ENCODE results near the gene NHERF2.

The NHERF2 gene

GRCh38 chr16:2084895-2085625 is 58.4 kb downstream of the NHERF2 start:
- peaks cover 78% of the 10 kb centered on the region for H3K36me3 ChIP-seq
- H3K9me3 ChIP-seq: no peaks in the 10 kb centered on the region
- H3K27ac ChIP-seq: peak overlapping the region; percentile 84
- no peak for TF ChIP-seq Cebpa-rat (IDR thresholded peaks at IDR 0.05)
- no peaks in the 10 kb centered on the region for H3K27me3 ChIP-seq
- H3K4me3 ChIP-seq: no peak overlapping the region
- peak overlapping the region; percentile 65; the same call in 1 of the 2 replicates for H3K9ac ChIP-seq
- peaks cover 94% of the 10 kb centered on the region for H3K4me1 ChIP-seq
- peaks cover 56% of the 10 kb centered on the region for H4K20me1 ChIP-seq
- peak overlapping the region; percentile 98 for H3K4me2 ChIP-seq

- H3K4me1 ChIP-seq: peaks cover 88% of the 10 kb centered on the region
- H3K27me3 ChIP-seq: no peaks in the 10 kb centered on the region
- H3K36me3 ChIP-seq: peaks cover 80% of the 10 kb centered on the region
- H3K4me2 ChIP-seq: peak overlapping the region; percentile 98
- H3K9ac ChIP-seq: peak overlapping the region; percentile 65
- H3K9me3 ChIP-seq: no peaks in the 10 kb centered on the region
- peaks cover 60% of the 10 kb centered on the region for H4K20me1 ChIP-seq
- no peak for TF ChIP-seq Cebpa-rat (IDR thresholded peaks at IDR 0.05)
- peak overlapping the region; percentile 46; the same call in 1 of the 2 replicates for H3K4me3 ChIP-seq
- peak overlapping the region; percentile 84 for H3K27ac ChIP-seq
Measured at GRCh38 chr16:2085669-2086068, 59.0 kb downstream of the NHERF2 start.

- Histone ChIP-seq H3K4me3 (peak overlapping the region; percentile 46; the same call in 1 of the 2 replicates), H3K9ac (peak overlapping the region; percentile 65), H3K9me3 (no peaks in the 10 kb centered on the region), H3K36me3 (peaks cover 81% of the 10 kb centered on the region), H3K4me1 (peaks cover 82% of the 10 kb centered on the region), H3K4me2 (peak overlapping the region; percentile 98), H3K27me3 (no peaks in the 10 kb centered on the region), H4K20me1 (peaks cover 60% of the 10 kb centered on the region), H3K27ac (peak overlapping the region; percentile 84)
- no peak for TF ChIP-seq Cebpa-rat (IDR thresholded peaks at IDR 0.05)
Measured at GRCh38 chr16:2086106-2086742, 59.5 kb downstream of the NHERF2 start.

- H3K36me3 ChIP-seq: peaks cover 81% of the 10 kb centered on the region
Measured at GRCh38 chr16:2086812-2087747, 60.4 kb downstream of the NHERF2 start.

GRCh38 chr16:2087748-2088631 is 61.3 kb downstream of the NHERF2 start:
- TF ChIP-seq Cebpa-rat (IDR thresholded peaks at IDR 0.05): no peak
- H3K4me2 ChIP-seq: peak overlapping the region; percentile 98
- peaks cover 65% of the 10 kb centered on the region for H3K4me1 ChIP-seq
- peak overlapping the region; percentile 84 for H3K27ac ChIP-seq
- peaks cover 57% of the 10 kb centered on the region for H4K20me1 ChIP-seq
- H3K9me3 ChIP-seq: no peaks in the 10 kb centered on the region
- no peak overlapping the region for H3K4me3 ChIP-seq
- peak overlapping the region; percentile 65 for H3K9ac ChIP-seq
- H3K27me3 ChIP-seq: no peaks in the 10 kb centered on the region
- peaks cover 86% of the 10 kb centered on the region for H3K36me3 ChIP-seq

More at GRCh38 chr16:2086812-2087747, 60.4 kb downstream of the NHERF2 start:
- Histone ChIP-seq H3K9me3 (no peaks in the 10 kb centered on the region), H3K4me1 (peaks cover 74% of the 10 kb centered on the region), H3K4me2 (peak overlapping the region; percentile 98), H4K20me1 (peaks cover 57% of the 10 kb centered on the region), H3K27ac (peak overlapping the region; percentile 84), H3K27me3 (no peaks in the 10 kb centered on the region), H3K4me3 (peak overlapping the region; percentile 46), H3K9ac (peak overlapping the region; percentile 65)
- TF ChIP-seq Cebpa-rat (IDR thresholded peaks at IDR 0.05): no peak

Measured in BLaER1 (cell line).